ENCODE data around the gene OSBPL6. TPM values are rescaled to one million over a fixed set of nuclear protein-coding genes. Genes with fewer than 3 reads are reported as not detected.
A peak's percentile ranks its signal among the peaks of the same experiment; 100 is the strongest.

Gene OSBPL6
- 0.91 TPM for total RNA-seq
- polyA plus RNA-seq (ENCODE audit: insufficient read depth, low read depth, low replicate concordance): 1.4 TPM
- long read RNA-seq, donor 1: 0 reads
- long read RNA-seq, donor 2, partial matches to known transcripts: 0 of 1 reads
- long read RNA-seq, donor 2, other reads (novel, unspliced or antisense): 0 of 1 reads
- long read RNA-seq, donor 3: 0 reads
- long read RNA-seq, donor 4: 0 reads
- long read RNA-seq, donor 5: 0 reads
- long read RNA-seq, donor 6: 0 reads
- long read RNA-seq, donor 7, partial matches to known transcripts: 0 of 2 reads
- long read RNA-seq, donor 7, other reads (novel, unspliced or antisense): 2 of 2 reads
- long read RNA-seq, donor 8: 0 reads
- long read RNA-seq, donor 9: 0 reads
- long read RNA-seq, donor 10: 0 reads

DNA sequence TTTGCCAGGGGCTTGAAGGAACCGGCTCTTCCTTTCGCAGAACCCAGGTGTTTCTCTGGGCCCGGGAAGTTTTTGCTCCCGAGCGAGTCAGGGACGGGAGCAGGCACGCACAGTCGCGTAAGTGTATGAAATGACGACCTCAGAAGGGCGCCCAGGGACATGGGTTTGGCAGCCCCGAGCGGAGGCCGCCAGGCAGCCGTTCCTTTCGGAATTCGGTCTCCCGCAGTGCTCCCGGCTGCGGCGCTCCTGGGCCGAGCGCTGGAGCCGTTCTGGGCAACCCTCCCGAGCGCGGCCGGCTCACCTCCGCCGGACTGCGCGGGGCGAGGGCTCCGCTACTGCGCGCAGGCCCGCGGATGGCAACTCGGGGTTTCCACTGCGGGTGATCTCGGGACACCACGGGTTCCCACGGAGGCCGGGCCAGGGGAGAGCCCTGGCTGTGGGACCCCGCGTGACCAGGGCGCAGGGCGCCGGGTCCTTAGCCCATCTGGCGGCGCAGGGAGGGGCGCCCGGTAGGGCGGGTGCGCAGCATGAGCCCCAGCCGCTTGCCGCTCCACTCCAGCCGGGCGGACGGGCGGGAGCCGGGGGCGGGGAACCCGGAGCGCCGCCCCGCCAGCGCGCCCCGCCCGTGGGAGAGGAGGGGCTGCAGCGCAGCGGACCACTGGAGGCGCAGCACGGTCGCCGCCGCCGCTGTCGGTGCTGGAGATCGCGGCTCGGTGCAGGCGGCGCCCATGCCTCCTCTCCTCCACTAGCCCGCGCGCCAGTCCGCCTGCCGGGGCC lies at the start of gene OSBPL6:
OSBPL6 (plus strand) TSS at position 690 of the 777 bp plus-strand sequence. CDS start 111,673 bp downstream, outside the sequence.
- Histone ChIP-seq H3K27me3 (ENCODE audit: control insufficient read depth, insufficient read depth, low read length) (peaks cover 2% of the 10 kb centered on the region), H3K9me3 (ENCODE audit: control insufficient read depth in 2 of 3, insufficient read depth in 1 of 3, low read length in 3 of 3) (no peaks in the 10 kb centered on the region), H3K9ac (ENCODE audit: low read length in 3 of 3) (peak within 1 kb of the TSS; percentile 42 to 73 (median 49)), H3K4me1 (ENCODE audit: control insufficient read depth in 2 of 3, insufficient read depth in 2 of 3, low read depth in 1 of 3, low read length in 3 of 3) (peaks cover 0 to 6% (median 0%) of the 10 kb centered on the region in 3 donors), H3K27ac (ENCODE audit: low read depth in 2 of 2, low read length in 2 of 2) (peak within 1 kb of the TSS; percentile 39 to 72), H3K36me3 (ENCODE audit: control insufficient read depth in 2 of 3, insufficient read depth in 3 of 3, low read length in 3 of 3) (no peaks in the 10 kb centered on the region), H3K4me3 (ENCODE audit: low read length in 3 of 3) (peak within 1 kb of the TSS; percentile 74 to 82 (median 78))
- no peak for FAIRE-seq
- DNase-seq: peak; percentile 86 to 95 (median 91)
- TF ChIP-seq, protein P1, sequence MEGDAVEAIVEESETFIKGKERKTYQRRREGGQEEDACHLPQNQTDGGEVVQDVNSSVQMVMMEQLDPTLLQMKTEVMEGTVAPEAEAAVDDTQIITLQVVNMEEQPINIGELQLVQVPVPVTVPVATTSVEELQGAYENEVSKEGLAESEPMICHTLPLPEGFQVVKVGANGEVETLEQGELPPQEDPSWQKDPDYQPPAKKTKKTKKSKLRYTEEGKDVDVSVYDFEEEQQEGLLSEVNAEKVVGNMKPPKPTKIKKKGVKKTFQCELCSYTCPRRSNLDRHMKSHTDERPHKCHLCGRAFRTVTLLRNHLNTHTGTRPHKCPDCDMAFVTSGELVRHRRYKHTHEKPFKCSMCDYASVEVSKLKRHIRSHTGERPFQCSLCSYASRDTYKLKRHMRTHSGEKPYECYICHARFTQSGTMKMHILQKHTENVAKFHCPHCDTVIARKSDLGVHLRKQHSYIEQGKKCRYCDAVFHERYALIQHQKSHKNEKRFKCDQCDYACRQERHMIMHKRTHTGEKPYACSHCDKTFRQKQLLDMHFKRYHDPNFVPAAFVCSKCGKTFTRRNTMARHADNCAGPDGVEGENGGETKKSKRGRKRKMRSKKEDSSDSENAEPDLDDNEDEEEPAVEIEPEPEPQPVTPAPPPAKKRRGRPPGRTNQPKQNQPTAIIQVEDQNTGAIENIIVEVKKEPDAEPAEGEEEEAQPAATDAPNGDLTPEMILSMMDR (IDR thresholded peaks at IDR 0.05; ENCODE audit: borderline replicate concordance, extremely low read depth, insufficient read depth): peak; percentile 7
- intact Hi-C loops (cut with DNase I): no loop called here

DNA sequence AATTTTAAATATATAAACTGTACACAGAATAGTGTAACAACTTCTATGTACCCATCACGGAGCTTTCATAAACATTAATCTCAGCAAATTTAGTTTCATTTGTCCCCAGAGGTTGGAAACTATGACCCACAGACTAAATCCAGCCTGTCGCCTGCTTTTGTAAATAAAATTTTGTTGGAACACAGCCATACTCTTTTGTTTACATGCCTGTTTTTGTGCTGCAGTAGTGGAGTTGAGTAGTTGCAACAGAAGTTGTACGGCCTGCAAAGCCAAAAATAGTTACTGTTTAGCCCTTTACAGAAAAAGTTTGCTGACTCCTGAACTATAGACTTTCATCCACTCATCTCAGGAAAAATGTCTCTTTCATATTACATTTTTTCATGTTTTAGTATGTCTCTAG lies 42.3 kb upstream of the OSBPL6 start:
- peak in 1 of 5 donors; percentile 62 for DNase-seq
- Histone ChIP-seq H3K27me3 (ENCODE audit: control insufficient read depth, insufficient read depth, low read length) (no peaks in the 10 kb centered on the region), H3K4me1 (ENCODE audit: control insufficient read depth in 2 of 3, insufficient read depth in 2 of 3, low read depth in 1 of 3, low read length in 3 of 3) (peaks cover 0 to 3% (median 0%) of the 10 kb centered on the region in 3 donors), H3K9ac (ENCODE audit: low read length in 3 of 3) (no peak overlapping the region), H3K36me3 (ENCODE audit: control insufficient read depth in 2 of 3, insufficient read depth in 3 of 3, low read length in 3 of 3) (no peaks in the 10 kb centered on the region), H3K9me3 (ENCODE audit: control insufficient read depth in 2 of 3, insufficient read depth in 1 of 3, low read length in 3 of 3) (no peaks in the 10 kb centered on the region), H3K4me3 (ENCODE audit: low read length in 3 of 3) (no peak overlapping the region), H3K27ac (ENCODE audit: low read depth in 2 of 2, low read length in 2 of 2) (no peak overlapping the region)
- TF ChIP-seq, protein P1 (IDR thresholded peaks at IDR 0.05; ENCODE audit: borderline replicate concordance, extremely low read depth, insufficient read depth): no peak
- intact Hi-C loops (cut with DNase I): no loop called here
- FAIRE-seq: peak; percentile 60

DNA sequence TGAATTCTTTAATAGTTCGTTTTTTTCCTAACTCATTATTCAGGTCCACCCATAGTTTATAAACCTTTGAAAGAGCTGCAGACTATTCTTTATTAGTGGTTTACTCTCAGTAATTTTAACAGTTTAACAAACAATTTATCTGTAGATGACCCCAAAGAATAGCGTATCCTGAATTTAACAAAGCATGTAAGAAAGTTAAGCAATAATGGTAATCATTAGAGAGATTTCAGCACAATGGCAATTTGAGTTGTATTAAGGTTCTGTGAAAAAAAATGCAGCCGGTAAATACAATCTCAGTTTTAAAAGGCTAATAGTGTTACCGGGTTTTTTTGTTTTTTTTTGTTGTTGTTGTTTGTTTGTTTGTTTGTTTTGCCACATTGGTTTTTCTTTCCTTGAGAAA lies 41.8 kb upstream of the OSBPL6 start:
- Histone ChIP-seq H3K36me3 (ENCODE audit: control insufficient read depth in 2 of 3, insufficient read depth in 3 of 3, low read length in 3 of 3) (no peaks in the 10 kb centered on the region), H3K4me1 (ENCODE audit: control insufficient read depth in 2 of 3, insufficient read depth in 2 of 3, low read depth in 1 of 3, low read length in 3 of 3) (peaks cover 0 to 3% (median 0%) of the 10 kb centered on the region in 3 donors), H3K9me3 (ENCODE audit: control insufficient read depth in 2 of 3, insufficient read depth in 1 of 3, low read length in 3 of 3) (no peaks in the 10 kb centered on the region), H3K27me3 (ENCODE audit: control insufficient read depth, insufficient read depth, low read length) (no peaks in the 10 kb centered on the region), H3K9ac (ENCODE audit: low read length in 3 of 3) (no peak overlapping the region), H3K4me3 (ENCODE audit: low read length in 3 of 3) (peak overlapping the region in 1 of 3 donors; percentile 7), H3K27ac (ENCODE audit: low read depth in 2 of 2, low read length in 2 of 2) (no peak overlapping the region)
- TF ChIP-seq, protein P1 (IDR thresholded peaks at IDR 0.05; ENCODE audit: borderline replicate concordance, extremely low read depth, insufficient read depth): no peak
- no peak for DNase-seq
- intact Hi-C loops (cut with DNase I): no loop called here
- FAIRE-seq: no peak

Data from kidney (tissue), 22 donors.